ENCODE data around the gene CACNA1D.

- TF ChIP-seq POLR2A (IDR thresholded peaks at IDR 0.05), result no peak
- TF ChIP-seq CTCF (IDR thresholded peaks at IDR 0.05), result no peak
Measured at GRCh38 chr3:53795176-53795575, 300.8 kb downstream of the CACNA1D start.
